ENCODE data around the gene PRPF38B.

DNA sequence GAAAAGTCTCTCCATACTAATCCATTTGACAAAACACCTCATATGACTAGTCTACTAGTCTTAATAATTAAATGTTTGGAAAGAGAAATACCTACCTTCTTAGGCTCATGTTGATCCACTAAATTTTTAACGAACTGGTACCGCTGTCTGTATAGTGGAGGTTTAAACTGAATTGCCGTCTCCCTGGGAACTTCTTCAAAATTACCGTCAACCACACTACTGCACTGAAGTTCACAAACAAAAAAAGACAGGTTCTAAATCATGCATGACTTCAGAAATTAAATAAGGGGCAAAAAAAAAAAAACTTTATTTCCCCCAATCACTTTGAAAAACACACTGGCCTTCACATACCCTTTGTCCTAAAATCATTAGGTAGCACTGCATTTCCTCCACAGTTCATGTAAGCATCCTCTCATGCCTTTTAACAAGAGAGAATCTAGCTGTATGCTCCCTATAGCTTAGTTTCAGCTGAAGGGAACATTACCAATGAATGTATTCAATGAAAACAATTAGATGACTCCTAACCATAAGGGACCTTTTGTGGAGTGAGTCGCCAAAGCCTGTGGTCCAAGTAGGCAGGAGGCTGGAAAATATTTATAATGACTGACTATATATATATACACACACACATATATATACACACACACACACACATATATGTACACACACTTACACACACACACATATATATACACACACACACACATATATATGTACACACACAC lies 34.6 kb upstream of the PRPF38B start:
- no peak for TF ChIP-seq RAD21 (IDR thresholded peaks at IDR 0.05)
- TF ChIP-seq, protein P1, sequence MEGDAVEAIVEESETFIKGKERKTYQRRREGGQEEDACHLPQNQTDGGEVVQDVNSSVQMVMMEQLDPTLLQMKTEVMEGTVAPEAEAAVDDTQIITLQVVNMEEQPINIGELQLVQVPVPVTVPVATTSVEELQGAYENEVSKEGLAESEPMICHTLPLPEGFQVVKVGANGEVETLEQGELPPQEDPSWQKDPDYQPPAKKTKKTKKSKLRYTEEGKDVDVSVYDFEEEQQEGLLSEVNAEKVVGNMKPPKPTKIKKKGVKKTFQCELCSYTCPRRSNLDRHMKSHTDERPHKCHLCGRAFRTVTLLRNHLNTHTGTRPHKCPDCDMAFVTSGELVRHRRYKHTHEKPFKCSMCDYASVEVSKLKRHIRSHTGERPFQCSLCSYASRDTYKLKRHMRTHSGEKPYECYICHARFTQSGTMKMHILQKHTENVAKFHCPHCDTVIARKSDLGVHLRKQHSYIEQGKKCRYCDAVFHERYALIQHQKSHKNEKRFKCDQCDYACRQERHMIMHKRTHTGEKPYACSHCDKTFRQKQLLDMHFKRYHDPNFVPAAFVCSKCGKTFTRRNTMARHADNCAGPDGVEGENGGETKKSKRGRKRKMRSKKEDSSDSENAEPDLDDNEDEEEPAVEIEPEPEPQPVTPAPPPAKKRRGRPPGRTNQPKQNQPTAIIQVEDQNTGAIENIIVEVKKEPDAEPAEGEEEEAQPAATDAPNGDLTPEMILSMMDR (IDR thresholded peaks at IDR 0.05; ENCODE audit: low read depth, low read length, missing input control) = no peak

Data from liver (tissue), 3 donors.